OCI-LY7 (cell line): ENCODE results near the gene ASCL5. TPM values are rescaled to one million over a fixed set of nuclear protein-coding genes. Genes with fewer than 3 reads are reported as not detected.

ENCODE experiments used
- BruUV-seq: library from RNA; stranded (reverse); fragments of 400-500 nt; replicated peaks from 2 replicates; lab custom pipeline; 2021; lab: Mats Ljungman, UMichigan
- CTCF ChIA-PET: fragments of 300-600 bp; sonication (Branson Sonifier 250); formaldehyde crosslinking; loops from one replicate; lab custom pipeline; 2022; ENCODE audit warnings: antibody characterized with exemption; ENCODE audit not compliant: unreplicated experiment; lab: Charles Lee
- POLR2A ChIA-PET: fragments of 300-600 bp; sonication (Branson Sonifier 250); formaldehyde crosslinking; loops from one replicate; lab custom pipeline; 2022; ENCODE audit warnings: antibody characterized with exemption; lab: Charles Lee
- DNase-seq: peaks from one replicate; pipeline ENCODE4 v3.0.0-alpha.2; 2015; ENCODE audit warnings: low spot score
- H2AFZ ChIP-seq: fragments of 200-600 bp; sonication (generic), shearing (Covaris generic); 2 replicates; pipeline ENCODE4 v1.6.1; 2014; ENCODE audit warnings: mild to moderate bottlenecking, antibody characterized with exemption, low read length, moderate library complexity
- H3K27ac ChIP-seq: fragments of 200-600 bp; sonication (generic); 2 replicates; pipeline ENCODE4 v1.5.1; 2014; ENCODE audit warnings: mixed run types, low read depth, mild to moderate bottlenecking, moderate library complexity, low read length, inconsistent platforms; ENCODE audit not compliant: poor library complexity, severe bottlenecking
- H3K36me3 ChIP-seq: fragments of 200-600 bp; sonication (generic); 2 replicates; pipeline ENCODE4 v1.6.1; 2014; ENCODE audit warnings: mild to moderate bottlenecking, antibody characterized with exemption, low read length, moderate library complexity, mixed read lengths; ENCODE audit not compliant: insufficient read depth
- H3K4me1 ChIP-seq: fragments of 200-600 bp; sonication (generic); 2 replicates; pipeline ENCODE4 v1.5.1; 2014; ENCODE audit warnings: mild to moderate bottlenecking, low read length; ENCODE audit not compliant: insufficient read depth, poor library complexity, severe bottlenecking
- H3K4me2 ChIP-seq: fragments of 200-600 bp; sonication (generic); 2 replicates; pipeline ENCODE4 v1.6.1; 2014; ENCODE audit warnings: mild to moderate bottlenecking, low read length
- H3K4me3 ChIP-seq: fragments of 200-600 bp; sonication (generic); 2 replicates; pipeline ENCODE4 v1.5.1; 2014; ENCODE audit warnings: mild to moderate bottlenecking, low read depth, low read length; ENCODE audit not compliant: poor library complexity, severe bottlenecking
- H3K79me2 ChIP-seq: fragments of 200-600 bp; sonication (generic); 2 replicates; pipeline ENCODE4 v1.6.1; 2016; ENCODE audit warnings: low read depth, mild to moderate bottlenecking, low read length, moderate library complexity, mixed read lengths; ENCODE audit not compliant: insufficient read depth
- H3K9me2 ChIP-seq: fragments of 200-600 bp; sonication (generic); 2 replicates; pipeline ENCODE4 v1.6.1; 2016; ENCODE audit warnings: mild to moderate bottlenecking, low read length, mixed read lengths; ENCODE audit not compliant: insufficient read depth
- H3K9me3 ChIP-seq: fragments of 200-600 bp; sonication (generic); 2 replicates; pipeline ENCODE4 v1.6.1; 2014; ENCODE audit warnings: mild to moderate bottlenecking, mixed run types, low read length, mixed read lengths
- H4K20me1 ChIP-seq: fragments of 200-600 bp; sonication (generic); 2 replicates; pipeline ENCODE4 v1.6.1; 2014; ENCODE audit warnings: mild to moderate bottlenecking, antibody characterized with exemption, low read length, moderate library complexity, mixed read lengths; ENCODE audit not compliant: insufficient read depth
- EZH2phosphoT487 ChIP-seq: fragments of 200-600 bp; sonication (generic); IDR thresholded peaks from 2 replicates; pipeline ENCODE4 v1.6.1; 2018; ENCODE audit warnings: low read depth, borderline replicate concordance, mild to moderate bottlenecking, mixed run types, antibody characterized with exemption, low read length, moderate library complexity, mixed read lengths
- intact Hi-C: fragments of 100-400 bp; cut with micrococcal nuclease; formaldehyde crosslinking; loops from one replicate; pipeline ENCODE4 v1.10.0; 2022; ENCODE audit not compliant: unreplicated experiment
- total RNA-seq, 2 experiments: library from RNA; depleted of rRNA in 1 of 2; stranded (reverse); fragments of >200 nt in 1 of 2; shearing (Covaris generic) in 1 of 2; gene quantifications; 2 replicates each; pipeline ENCODE4 v1.2.3, GENCODE V29; 2014 to 2022
- TF ChIP-seq, protein P1 (sequence below): fragments of 200-600 bp; sonication (generic); conservative IDR thresholded peaks from 2 replicates; pipeline ENCODE4 v1.5.1; 2014; ENCODE audit warnings: mild to moderate bottlenecking, antibody characterized with exemption, low read length, moderate library complexity, mixed read lengths

ASCL5 gene
- total RNA-seq, 2 experiments from 2014 or later = not detected

DNA sequence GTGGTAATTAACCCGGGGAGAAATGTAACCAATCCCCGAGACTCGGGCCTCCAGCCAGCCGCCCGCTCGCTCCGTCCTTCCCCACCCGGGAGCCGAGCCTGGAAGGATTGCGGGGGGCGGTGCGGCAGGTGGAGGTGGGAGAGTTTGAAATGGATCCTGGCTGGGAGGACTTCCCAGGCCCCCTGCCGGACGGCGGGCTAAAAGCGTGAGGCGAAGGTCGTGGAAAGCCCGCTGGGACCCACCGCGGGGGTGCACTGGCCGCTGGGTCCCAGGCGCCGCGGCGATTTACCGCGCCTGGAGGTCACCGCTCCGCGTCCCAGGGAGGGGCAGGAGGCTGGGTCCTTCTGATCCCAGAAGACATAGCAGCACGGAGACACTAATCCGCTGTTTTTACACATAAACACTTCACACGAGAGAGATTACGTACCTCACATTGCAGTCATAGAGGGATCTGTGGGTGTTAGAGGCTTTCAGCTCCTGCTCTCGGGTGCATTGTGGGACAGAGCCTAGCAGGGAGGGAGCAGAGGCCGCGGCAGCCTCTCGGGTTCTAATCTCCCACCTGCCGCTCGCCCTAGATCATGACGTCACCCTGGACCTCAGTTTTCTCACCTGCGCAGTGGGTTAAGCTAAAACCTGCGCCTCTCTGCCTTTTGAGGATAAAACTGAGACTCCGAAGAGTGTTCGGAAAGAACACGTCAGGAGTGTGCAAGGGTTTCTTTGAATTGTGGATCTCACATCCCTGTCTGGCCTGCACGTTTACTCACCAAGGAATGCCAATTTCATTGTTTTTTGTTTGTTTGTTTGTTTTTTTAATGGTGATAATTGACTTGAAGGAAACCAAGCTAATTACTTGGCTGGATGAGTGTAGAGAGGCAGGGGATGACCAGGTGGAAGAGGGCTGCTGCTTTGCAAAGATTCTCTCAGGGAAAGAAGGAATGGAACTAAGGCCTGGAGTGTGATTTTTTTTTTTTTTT, 44.4 kb upstream of the ASCL5 start:
- Histone ChIP-seq H3K4me1 (no peaks in the 10 kb centered on the region), H2AFZ (peak overlapping the region; percentile 84; the same call in 1 of the 2 replicates), H3K4me3 (peak overlapping the region; percentile 54), H3K36me3 (no peaks in the 10 kb centered on the region), H3K27ac (no peak overlapping the region), H3K79me2 (no peaks in the 10 kb centered on the region), H3K9me3 (no peaks in the 10 kb centered on the region), H4K20me1 (no peaks in the 10 kb centered on the region), H3K9me2 (no peaks in the 10 kb centered on the region), H3K4me2 (peak overlapping the region; percentile 65)
- no TSS peak for BruUV-seq
- CTCF ChIA-PET = interaction anchor here (0.5 to 1.1 kb wide), 2 partner anchors 25 to 335 kb away, joined by 3 read pairs; partner anchors contain the start of gene CSRP1
- intact Hi-C loops = no loop called here
- no peak for DNase-seq
- POLR2A ChIA-PET = no interaction called here
- no peak for TF ChIP-seq EZH2phosphoT487
- TF ChIP-seq, protein P1, sequence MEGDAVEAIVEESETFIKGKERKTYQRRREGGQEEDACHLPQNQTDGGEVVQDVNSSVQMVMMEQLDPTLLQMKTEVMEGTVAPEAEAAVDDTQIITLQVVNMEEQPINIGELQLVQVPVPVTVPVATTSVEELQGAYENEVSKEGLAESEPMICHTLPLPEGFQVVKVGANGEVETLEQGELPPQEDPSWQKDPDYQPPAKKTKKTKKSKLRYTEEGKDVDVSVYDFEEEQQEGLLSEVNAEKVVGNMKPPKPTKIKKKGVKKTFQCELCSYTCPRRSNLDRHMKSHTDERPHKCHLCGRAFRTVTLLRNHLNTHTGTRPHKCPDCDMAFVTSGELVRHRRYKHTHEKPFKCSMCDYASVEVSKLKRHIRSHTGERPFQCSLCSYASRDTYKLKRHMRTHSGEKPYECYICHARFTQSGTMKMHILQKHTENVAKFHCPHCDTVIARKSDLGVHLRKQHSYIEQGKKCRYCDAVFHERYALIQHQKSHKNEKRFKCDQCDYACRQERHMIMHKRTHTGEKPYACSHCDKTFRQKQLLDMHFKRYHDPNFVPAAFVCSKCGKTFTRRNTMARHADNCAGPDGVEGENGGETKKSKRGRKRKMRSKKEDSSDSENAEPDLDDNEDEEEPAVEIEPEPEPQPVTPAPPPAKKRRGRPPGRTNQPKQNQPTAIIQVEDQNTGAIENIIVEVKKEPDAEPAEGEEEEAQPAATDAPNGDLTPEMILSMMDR = 0 out of 2 replicates have a peak, but pooled peaks have one; percentile 26

DNA sequence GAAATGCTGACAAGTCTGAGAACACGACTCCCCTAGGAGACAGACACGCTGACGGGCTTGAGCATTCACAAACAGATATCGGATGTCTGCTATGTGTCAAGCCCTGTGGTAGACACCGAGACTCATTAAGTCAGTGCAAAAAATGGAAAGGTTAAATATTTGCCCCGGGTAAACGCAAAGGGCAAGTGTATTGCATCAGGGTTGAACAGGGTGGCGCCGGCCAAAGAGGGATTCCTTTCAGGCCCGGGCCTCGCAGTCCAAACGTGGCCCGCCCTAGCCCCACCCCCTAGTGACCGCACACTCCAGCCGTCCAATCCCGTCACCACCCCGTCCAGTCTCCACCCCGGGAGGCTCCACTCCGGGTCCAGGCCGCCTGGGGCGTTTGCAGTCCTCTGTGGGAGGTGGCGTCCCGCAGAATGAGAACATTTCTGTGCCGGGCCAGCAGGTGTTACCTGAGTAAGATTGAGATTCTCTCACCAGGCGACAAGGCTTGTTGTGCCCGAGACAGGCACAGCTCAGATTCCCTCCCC, 43.6 kb upstream of the ASCL5 start:
- no peaks in the 10 kb centered on the region for H3K4me1 ChIP-seq
- peak; percentile 54 for DNase-seq
- intact Hi-C loops = no loop called here
- no peaks in the 10 kb centered on the region for H3K9me2 ChIP-seq
- no peaks in the 10 kb centered on the region for H4K20me1 ChIP-seq
- H3K4me3 ChIP-seq = peak overlapping the region; percentile 54
- ChIA-PET POLR2A (interaction anchor here (0.8 kb wide), 1 partner anchor 48 kb away, joined by 3 read pairs; no protein-coding TSS in a partner anchor), CTCF (interaction anchor here (0.5 to 1.1 kb wide), 2 partner anchors 25 to 336 kb away, joined by 3 read pairs; partner anchors contain the start of gene CSRP1)
- no TSS peak for BruUV-seq
- peak overlapping the region; percentile 84; the same call in 1 of the 2 replicates for H2AFZ ChIP-seq
- H3K27ac ChIP-seq = no peak overlapping the region
- peak overlapping the region; percentile 65 for H3K4me2 ChIP-seq
- no peaks in the 10 kb centered on the region for H3K9me3 ChIP-seq
- no peaks in the 10 kb centered on the region for H3K79me2 ChIP-seq
- no peaks in the 10 kb centered on the region for H3K36me3 ChIP-seq
- TF ChIP-seq, protein P1 = no peak
- no peak for TF ChIP-seq EZH2phosphoT487
